MG63 (cell line): ENCODE data around the gene BLCAP. TPM values are rescaled to one million over a fixed set of nuclear protein-coding genes. Genes with fewer than 3 reads are reported as not detected.

Source experiments
- total RNA-seq: library from RNA; depleted of rRNA; stranded (reverse); fragments of >200 nt; shearing (Covaris generic); gene quantifications from 2 replicates; pipeline ENCODE4 v1.2.3, GENCODE V29; 2014; ENCODE audit warnings: low replicate concordance; rRNA removed

The BLCAP gene
- total RNA-seq, 1 experiment from 2014 or later = 26.6 TPM

Other genes starting within 250 kb of the BLCAP start
- gene MANBAL, start 238.2 kb downstream of the BLCAP start, total RNA-seq = 72.7 and 107 TPM in 2 replicates
- gene SRC, start 181.7 kb downstream of the BLCAP start, total RNA-seq = 25.4 and 33.0 TPM in 2 replicates
- not detected in 2 replicates for gene NNAT, start 6.6 kb downstream of the BLCAP start, total RNA-seq
- 44.9 and 49.3 TPM in 2 replicates for gene CTNNBL1, start 166.2 kb upstream of the BLCAP start, total RNA-seq